ENCODE results near the gene KCNIP1. TPM values are rescaled to one million over a fixed set of nuclear protein-coding genes. Genes with fewer than 3 reads are reported as not detected.

KCNIP1 gene
- total RNA-seq, 4 donors from 2014 or later = not detected

DNA sequence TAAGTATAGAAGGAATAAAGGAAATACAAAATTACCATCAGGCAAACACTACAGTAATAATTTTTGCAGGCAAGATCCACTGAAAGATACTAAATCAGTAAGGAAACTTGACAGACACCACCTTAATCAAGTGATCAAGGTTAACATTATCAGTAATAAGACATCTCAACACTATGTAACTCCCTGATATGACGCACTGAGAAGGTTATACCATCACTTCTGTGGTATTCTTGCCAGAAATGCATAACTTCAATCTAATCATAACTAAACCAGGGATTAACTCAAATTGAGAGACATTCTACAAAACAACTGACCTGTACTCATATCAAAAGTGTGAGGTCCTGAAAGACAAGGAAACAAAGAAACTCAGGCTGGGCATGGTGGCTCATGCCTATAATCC lies 227.2 kb downstream of the KCNIP1 start:
- H3K27ac ChIP-seq = no peak overlapping the region
- H3K4me3 ChIP-seq = no peak overlapping the region

DNA sequence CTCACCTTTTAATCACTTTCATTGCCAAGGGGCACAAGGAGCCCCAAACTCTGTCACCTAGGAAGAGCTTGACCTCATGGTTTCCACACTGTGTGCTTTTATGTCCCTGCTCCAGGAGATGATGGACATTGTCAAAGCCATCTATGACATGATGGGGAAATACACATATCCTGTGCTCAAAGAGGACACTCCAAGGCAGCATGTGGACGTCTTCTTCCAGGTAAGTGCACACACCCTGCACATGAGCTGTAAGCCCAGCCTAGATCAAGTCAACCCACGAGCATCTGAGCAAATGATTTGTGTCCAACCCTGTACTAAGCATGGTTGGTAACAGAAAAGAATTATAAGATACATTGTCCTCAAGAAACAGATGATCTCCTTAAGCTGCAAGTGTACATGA lies 228.9 kb downstream of the KCNIP1 start:
- Histone ChIP-seq H3K36me3 (no peaks in the 10 kb centered on the region), H3K27me3 (no peaks in the 10 kb centered on the region), H3K9me3 (peaks cover 0 to 18% (median 9%) of the 10 kb centered on the region in 3 donors), H3K4me1 (no peaks in the 10 kb centered on the region), H3K4me3 (no peak overlapping the region), H3K27ac (no peak overlapping the region)
- intact Hi-C loops (cut with DNase I) = no loop called here
- DNase-seq = no peak
- WGBS, 2 donors = 13 to 35% methylated on average over 1 to 2 of the region's 2 CpGs
- TF ChIP-seq, protein P1, sequence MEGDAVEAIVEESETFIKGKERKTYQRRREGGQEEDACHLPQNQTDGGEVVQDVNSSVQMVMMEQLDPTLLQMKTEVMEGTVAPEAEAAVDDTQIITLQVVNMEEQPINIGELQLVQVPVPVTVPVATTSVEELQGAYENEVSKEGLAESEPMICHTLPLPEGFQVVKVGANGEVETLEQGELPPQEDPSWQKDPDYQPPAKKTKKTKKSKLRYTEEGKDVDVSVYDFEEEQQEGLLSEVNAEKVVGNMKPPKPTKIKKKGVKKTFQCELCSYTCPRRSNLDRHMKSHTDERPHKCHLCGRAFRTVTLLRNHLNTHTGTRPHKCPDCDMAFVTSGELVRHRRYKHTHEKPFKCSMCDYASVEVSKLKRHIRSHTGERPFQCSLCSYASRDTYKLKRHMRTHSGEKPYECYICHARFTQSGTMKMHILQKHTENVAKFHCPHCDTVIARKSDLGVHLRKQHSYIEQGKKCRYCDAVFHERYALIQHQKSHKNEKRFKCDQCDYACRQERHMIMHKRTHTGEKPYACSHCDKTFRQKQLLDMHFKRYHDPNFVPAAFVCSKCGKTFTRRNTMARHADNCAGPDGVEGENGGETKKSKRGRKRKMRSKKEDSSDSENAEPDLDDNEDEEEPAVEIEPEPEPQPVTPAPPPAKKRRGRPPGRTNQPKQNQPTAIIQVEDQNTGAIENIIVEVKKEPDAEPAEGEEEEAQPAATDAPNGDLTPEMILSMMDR (IDR thresholded peaks at IDR 0.05) = no peak
- no peak for TF ChIP-seq POLR2A (IDR thresholded peaks at IDR 0.05)

More for the DNA sequence above, 227.2 kb downstream of the KCNIP1 start:
- H3K4me1 ChIP-seq = no peaks in the 10 kb centered on the region
- no peaks in the 10 kb centered on the region for H3K36me3 ChIP-seq
- no peak for TF ChIP-seq POLR2A (IDR thresholded peaks at IDR 0.05)
- TF ChIP-seq, protein P1 (IDR thresholded peaks at IDR 0.05) = no peak
- H3K27me3 ChIP-seq = no peaks in the 10 kb centered on the region
- 68 to 69% methylated on average over 1 of the region's 1 CpG for WGBS, 2 donors
- intact Hi-C loops (cut with DNase I) = no loop called here
- DNase-seq = no peak
- peaks cover 0 to 15% (median 8%) of the 10 kb centered on the region in 3 donors for H3K9me3 ChIP-seq

DNA sequence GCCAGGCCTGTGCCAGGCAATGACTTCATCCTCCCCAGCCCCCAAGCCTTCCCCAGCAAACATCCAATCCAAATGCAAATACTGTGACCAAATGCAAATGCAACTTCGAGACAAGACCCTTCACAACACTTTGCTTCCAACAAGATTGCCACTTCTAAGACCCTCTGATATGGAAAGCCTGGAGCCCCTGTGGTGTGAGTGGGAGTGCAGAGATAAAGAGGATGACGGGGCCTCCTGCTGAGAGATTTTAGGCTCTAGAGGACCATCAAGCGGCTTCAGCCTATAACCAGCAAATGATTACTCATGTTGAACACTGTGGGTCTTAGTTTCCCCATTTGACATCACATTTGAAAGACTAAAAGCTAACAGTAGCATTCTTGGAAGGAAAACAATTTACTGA lies 233.1 kb downstream of the KCNIP1 start:
- 27 to 48% methylated on average over 3 of the region's 3 CpGs for WGBS, 2 donors

DNA sequence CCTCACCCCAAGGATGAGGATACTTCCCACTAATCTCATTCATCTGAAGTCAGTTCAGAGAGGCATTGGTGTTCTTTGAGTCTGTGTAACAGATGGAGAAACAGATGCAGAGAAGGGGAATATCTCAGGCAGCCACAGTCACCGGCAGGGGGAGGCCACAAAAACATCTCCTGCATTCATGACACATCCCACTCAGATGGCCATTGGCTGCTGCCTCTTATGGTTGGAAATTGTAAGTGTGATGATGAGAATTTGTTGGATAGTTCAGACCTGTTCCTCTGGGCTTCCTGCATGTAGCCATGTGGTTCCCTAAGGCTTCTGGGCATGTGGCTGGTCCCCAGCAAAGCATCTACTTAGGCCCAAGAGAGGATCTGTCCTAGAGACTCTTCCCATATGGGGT lies 233.8 kb downstream of the KCNIP1 start:
- Histone ChIP-seq H3K36me3 (no peaks in the 10 kb centered on the region), H3K9me3 (peaks cover 0 to 18% (median 9%) of the 10 kb centered on the region in 3 donors), H3K27ac (no peak overlapping the region), H3K27me3 (no peaks in the 10 kb centered on the region), H3K4me1 (no peaks in the 10 kb centered on the region), H3K4me3 (no peak overlapping the region)
- no peak for DNase-seq
- intact Hi-C loops (cut with DNase I) = no loop called here
- WGBS, 2 donors = 71 to 100% methylated on average over 1 of the region's 1 CpG
- TF ChIP-seq, protein P1 (IDR thresholded peaks at IDR 0.05) = no peak
- no peak for TF ChIP-seq POLR2A (IDR thresholded peaks at IDR 0.05)

More for the DNA sequence above, 233.1 kb downstream of the KCNIP1 start:
- TF ChIP-seq, protein P1 (IDR thresholded peaks at IDR 0.05) = no peak
- TF ChIP-seq POLR2A (IDR thresholded peaks at IDR 0.05) = no peak
- no peak for DNase-seq
- H3K9me3 ChIP-seq = peaks cover 0 to 18% (median 9%) of the 10 kb centered on the region in 3 donors
- no peaks in the 10 kb centered on the region for H3K36me3 ChIP-seq
- intact Hi-C loops (cut with DNase I) = no loop called here
- no peaks in the 10 kb centered on the region for H3K27me3 ChIP-seq
- no peak overlapping the region for H3K27ac ChIP-seq
- no peaks in the 10 kb centered on the region for H3K4me1 ChIP-seq
- no peak overlapping the region for H3K4me3 ChIP-seq

DNA sequence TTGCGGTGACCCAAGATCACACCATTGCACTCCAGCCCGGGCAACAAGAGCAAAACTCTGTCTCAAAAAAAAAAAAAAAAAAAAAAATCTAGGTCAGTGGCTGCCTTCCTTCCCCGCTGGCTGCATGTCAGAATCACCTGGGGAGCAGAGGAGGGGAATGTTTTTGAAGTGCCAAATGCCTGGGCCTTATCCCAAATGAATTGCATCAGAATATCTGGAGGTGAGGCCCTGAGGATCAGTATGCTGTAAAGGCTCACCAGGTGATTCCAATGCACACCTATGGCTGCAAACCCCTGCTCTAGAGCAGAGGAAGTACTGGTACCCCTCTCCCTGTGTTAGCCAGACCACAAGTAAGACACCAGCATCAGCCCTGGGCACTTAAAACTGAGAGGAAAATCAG lies 235.0 kb downstream of the KCNIP1 start:
- intact Hi-C loops (cut with DNase I) = no loop called here
- Histone ChIP-seq H3K4me1 (peaks cover 0 to under 1% (median 0%) of the 10 kb centered on the region in 3 donors), H3K27me3 (peaks cover 0 to 2% (median 0%) of the 10 kb centered on the region in 4 donors), H3K36me3 (no peaks in the 10 kb centered on the region), H3K27ac (no peak overlapping the region), H3K9me3 (peaks cover 0 to 18% (median 9%) of the 10 kb centered on the region in 3 donors), H3K4me3 (no peak overlapping the region)
- TF ChIP-seq, protein P1 (IDR thresholded peaks at IDR 0.05) = no peak
- TF ChIP-seq POLR2A (IDR thresholded peaks at IDR 0.05) = no peak
- WGBS, 2 donors = 20 to 40% methylated on average over 2 to 3 of the region's 3 CpGs
- no peak for DNase-seq

All from esophagus squamous epithelium (tissue), 5 donors.